Neural crest cell (in vitro differentiated cells): ENCODE measurements around the gene VPS13C. TPM values are rescaled to one million over a fixed set of nuclear protein-coding genes. Genes with fewer than 3 reads are reported as not detected.

Experiments used
- DNase-seq: peaks from one replicate; pipeline ENCODE4 v3.0.0; 2021; ENCODE audit warnings: low read depth, mixed read lengths, low spot score
- H3K27ac Mint-ChIP-seq: one replicate; pipeline ENCODE4 v1.8.0; 2021; ENCODE audit warnings: mild to moderate bottlenecking, mixed read lengths; ENCODE audit not compliant: unreplicated experiment
- H3K27me3 Mint-ChIP-seq: 2 replicates; pipeline ENCODE4 v1.8.0; 2021; ENCODE audit warnings: low read depth, mild to moderate bottlenecking, mixed read lengths
- H3K36me3 Mint-ChIP-seq: 2 replicates; pipeline ENCODE4 v1.8.0; 2021; ENCODE audit warnings: low read depth, mild to moderate bottlenecking, mixed read lengths
- H3K4me1 Mint-ChIP-seq: 2 replicates; pipeline ENCODE4 v1.8.0; 2021; ENCODE audit warnings: mixed read lengths
- H3K4me3 Mint-ChIP-seq: one replicate; pipeline ENCODE4 v1.8.0; 2021; ENCODE audit warnings: mild to moderate bottlenecking, mixed read lengths
- H3K9me3 Mint-ChIP-seq: 2 replicates; pipeline ENCODE4 v1.8.0; 2021; ENCODE audit warnings: mixed read lengths
- total RNA-seq: library from RNA; stranded (reverse); gene quantifications from 2 replicates; pipeline ENCODE4 v1.2.1, GENCODE V29; 2021
- TF ChIP-seq, protein P1 (sequence below): fragments of 200-600 bp; sonication (generic); conservative IDR thresholded peaks from 2 replicates; pipeline ENCODE4 v1.5.0; 2021; ENCODE audit warnings: antibody characterized with exemption, mild to moderate bottlenecking

The VPS13C gene
- total RNA-seq, 1 donor from 2014 or later = 33.1 TPM

DNA sequence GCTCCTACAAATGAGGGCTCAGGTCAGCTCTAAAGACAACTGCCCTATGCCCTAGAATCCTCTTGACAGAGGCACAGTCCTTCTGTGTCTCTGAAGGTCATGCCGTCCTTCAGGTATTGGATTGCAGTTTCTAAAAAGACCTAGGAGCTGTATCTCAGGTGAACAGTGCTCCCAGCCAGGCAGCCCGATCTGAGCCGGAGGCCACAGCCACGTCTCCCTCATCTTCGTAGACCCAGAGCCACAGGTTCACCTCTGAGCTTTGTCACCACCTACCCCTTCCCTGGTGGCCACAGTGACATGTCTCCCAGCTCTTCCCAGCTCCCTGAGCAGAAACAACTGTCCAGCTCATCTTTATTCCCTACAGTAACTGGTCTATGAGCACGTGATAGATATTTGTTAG lies 228.0 kb downstream of the VPS13C start:
- no peaks in the 10 kb centered on the region for H3K4me1 Mint-ChIP-seq
- peaks cover 5% of the 10 kb centered on the region for H3K27me3 Mint-ChIP-seq
- DNase-seq = no peak
- H3K27ac Mint-ChIP-seq = no peak overlapping the region
- no peak overlapping the region for H3K4me3 Mint-ChIP-seq
- no peaks in the 10 kb centered on the region for H3K9me3 Mint-ChIP-seq
- TF ChIP-seq, protein P1, sequence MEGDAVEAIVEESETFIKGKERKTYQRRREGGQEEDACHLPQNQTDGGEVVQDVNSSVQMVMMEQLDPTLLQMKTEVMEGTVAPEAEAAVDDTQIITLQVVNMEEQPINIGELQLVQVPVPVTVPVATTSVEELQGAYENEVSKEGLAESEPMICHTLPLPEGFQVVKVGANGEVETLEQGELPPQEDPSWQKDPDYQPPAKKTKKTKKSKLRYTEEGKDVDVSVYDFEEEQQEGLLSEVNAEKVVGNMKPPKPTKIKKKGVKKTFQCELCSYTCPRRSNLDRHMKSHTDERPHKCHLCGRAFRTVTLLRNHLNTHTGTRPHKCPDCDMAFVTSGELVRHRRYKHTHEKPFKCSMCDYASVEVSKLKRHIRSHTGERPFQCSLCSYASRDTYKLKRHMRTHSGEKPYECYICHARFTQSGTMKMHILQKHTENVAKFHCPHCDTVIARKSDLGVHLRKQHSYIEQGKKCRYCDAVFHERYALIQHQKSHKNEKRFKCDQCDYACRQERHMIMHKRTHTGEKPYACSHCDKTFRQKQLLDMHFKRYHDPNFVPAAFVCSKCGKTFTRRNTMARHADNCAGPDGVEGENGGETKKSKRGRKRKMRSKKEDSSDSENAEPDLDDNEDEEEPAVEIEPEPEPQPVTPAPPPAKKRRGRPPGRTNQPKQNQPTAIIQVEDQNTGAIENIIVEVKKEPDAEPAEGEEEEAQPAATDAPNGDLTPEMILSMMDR = no peak
- H3K36me3 Mint-ChIP-seq = no peaks in the 10 kb centered on the region

GRCh38 chr15:61831505-61831921 lies 228.7 kb downstream of the VPS13C start:
- no peaks in the 10 kb centered on the region for H3K36me3 Mint-ChIP-seq
- H3K27ac Mint-ChIP-seq = no peak overlapping the region
- H3K9me3 Mint-ChIP-seq = no peaks in the 10 kb centered on the region
- DNase-seq = no peak
- TF ChIP-seq, protein P1 = no peak
- H3K27me3 Mint-ChIP-seq = peaks cover 5% of the 10 kb centered on the region
- no peak overlapping the region for H3K4me3 Mint-ChIP-seq
- no peaks in the 10 kb centered on the region for H3K4me1 Mint-ChIP-seq

DNA sequence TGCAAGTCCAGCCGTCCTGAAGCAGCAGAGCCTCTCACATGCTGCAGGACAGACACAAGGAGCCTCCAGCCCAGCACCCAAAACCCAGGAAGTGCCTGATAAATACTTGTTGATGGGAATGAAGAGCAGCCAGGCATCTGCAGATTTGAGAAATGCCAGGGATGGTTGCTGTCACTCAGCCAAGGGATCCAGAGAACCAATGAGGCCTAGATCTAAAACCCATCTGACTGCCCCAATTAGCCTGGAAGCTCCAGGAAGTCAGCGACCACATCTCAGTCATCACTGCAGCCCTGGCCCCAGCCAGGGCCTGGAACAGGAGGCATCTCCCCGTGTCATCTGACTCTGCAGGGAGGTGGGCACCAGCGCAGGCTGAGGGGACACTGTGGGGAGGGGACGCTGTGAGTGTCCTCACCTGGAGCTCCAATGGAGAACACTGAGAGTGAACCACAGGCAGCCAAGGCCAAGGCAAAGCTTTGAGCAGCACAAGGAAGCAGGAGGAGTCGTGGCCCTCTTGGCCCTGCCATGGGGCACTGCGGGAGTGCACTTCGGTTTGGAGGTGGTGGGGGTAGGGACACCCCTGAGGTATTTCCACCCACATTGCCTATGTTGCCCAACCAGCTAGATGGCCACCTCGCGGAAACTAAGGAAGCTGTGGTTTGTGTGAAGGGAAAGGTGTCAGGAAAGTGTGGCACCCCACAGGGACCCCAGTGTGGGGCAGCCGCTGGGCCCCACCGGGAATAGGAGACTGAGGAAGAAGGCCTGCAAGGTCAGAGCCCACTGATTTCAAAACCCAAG lies 229.5 kb downstream of the VPS13C start:
- Mint-ChIP-seq H3K36me3 (no peaks in the 10 kb centered on the region), H3K9me3 (no peaks in the 10 kb centered on the region), H3K4me1 (no peaks in the 10 kb centered on the region), H3K4me3 (no peak overlapping the region), H3K27me3 (peaks cover 5% of the 10 kb centered on the region), H3K27ac (peak overlapping the region; percentile 38)
- DNase-seq = no peak
- TF ChIP-seq, protein P1 = no peak

DNA sequence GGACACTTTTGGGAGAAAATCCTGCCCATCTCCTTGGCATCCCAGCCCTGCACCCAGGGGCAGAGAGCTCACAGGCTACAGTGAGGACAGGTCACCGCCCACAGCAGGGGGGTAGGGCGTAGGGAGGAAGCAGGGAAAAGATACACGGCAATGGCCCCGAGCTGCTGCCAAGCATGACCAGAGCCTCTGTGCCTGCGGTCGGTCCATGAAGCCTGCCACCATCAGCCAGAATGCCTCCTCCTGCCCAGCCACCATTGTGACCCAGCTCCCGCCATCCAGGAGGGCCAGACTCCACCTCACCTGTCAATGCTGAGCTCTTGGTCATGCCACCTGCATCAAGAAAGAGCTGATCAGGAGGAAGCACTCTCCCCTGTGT lies 230.7 kb downstream of the VPS13C start:
- H3K9me3 Mint-ChIP-seq = no peaks in the 10 kb centered on the region
- H3K4me1 Mint-ChIP-seq = no peaks in the 10 kb centered on the region
- no peak for DNase-seq
- TF ChIP-seq, protein P1 = no peak
- H3K4me3 Mint-ChIP-seq = no peak overlapping the region
- H3K27ac Mint-ChIP-seq = no peak overlapping the region
- no peaks in the 10 kb centered on the region for H3K36me3 Mint-ChIP-seq
- H3K27me3 Mint-ChIP-seq = peaks cover 2% of the 10 kb centered on the region

- TF ChIP-seq, protein P1 = no peak
- Mint-ChIP-seq H3K4me3 (no peak overlapping the region), H3K9me3 (no peaks in the 10 kb centered on the region), H3K36me3 (no peaks in the 10 kb centered on the region), H3K4me1 (no peaks in the 10 kb centered on the region), H3K27ac (no peak overlapping the region), H3K27me3 (peaks cover 2% of the 10 kb centered on the region)
- no peak for DNase-seq
Observed at GRCh38 chr15:61828860-61829513, 231.3 kb downstream of the VPS13C start.
